Gastrocnemius medialis (tissue), 4 donors: ENCODE data around the gene CA10. TPM values are rescaled to one million over a fixed set of nuclear protein-coding genes. Genes with fewer than 3 reads are reported as not detected.

Source experiments
- ATAC-seq, 2 donors: fragments of 150-250 bp; one replicate each; pipeline ENCODE4 v1.9.1; 2016
- DNase-seq, 2 donors: peaks; one replicate each; pipeline ENCODE4 v3.0.0-alpha.2; 2019
- H3K27ac ChIP-seq, 4 donors: fragments of 200-600 bp; sonication (generic); 1 replicate in 1 of 4; 2 replicates in 3 of 4; pipeline ENCODE4 v1.5.1; 2016 to 2018; ENCODE audit warnings: mild to moderate bottlenecking in 2 of 4, moderate library complexity in 1 of 4
- H3K27me3 ChIP-seq, 3 donors: fragments of 200-600 bp; sonication (generic) in 2 of 3; 1 replicate in 1 of 3; 2 replicates in 2 of 3; pipeline versions ENCODE4 v1.5.1 to v1.6.0; 2016 to 2019; ENCODE audit warnings: mild to moderate bottlenecking in 1 of 3, moderate library complexity in 1 of 3
- H3K36me3 ChIP-seq, 2 donors: fragments of 200-600 bp; sonication (generic) in 1 of 2; one replicate each; pipeline ENCODE4 v1.5.1; 2017 to 2018
- H3K4me1 ChIP-seq, 2 donors: fragments of 200-600 bp; sonication (generic) in 1 of 2; one replicate each; pipeline ENCODE4 v1.5.1; 2016 to 2017; ENCODE audit warnings: mild to moderate bottlenecking in 2 of 2
- H3K4me3 ChIP-seq, 4 donors: fragments of 200-600 bp; sonication (generic) in 3 of 4; 1 replicate in 1 of 4; 2 replicates in 3 of 4; pipeline ENCODE4 v1.5.1; 2016 to 2019; ENCODE audit warnings: mild to moderate bottlenecking in 2 of 4
- H3K9me3 ChIP-seq, 3 donors: fragments of 200-600 bp; sonication (generic) in 2 of 3; 1 replicate in 1 of 3; 2 replicates in 2 of 3; pipeline ENCODE4 v1.5.1; 2016 to 2019
- POLR2A ChIP-seq, 2 donors: fragments of 450-650 bp; IDR thresholded peaks; one replicate each; pipeline ENCODE4 v1.6.1; 2017; ENCODE audit warnings: antibody characterized with exemption in 2 of 2, mild to moderate bottlenecking in 2 of 2, moderate library complexity in 2 of 2
- in situ Hi-C, 4 donors: fragments of 200-750 bp; cut with MboI; loops; one replicate each; pipeline versions ENCODE4 v1.15.0 to v1.8.0; 2017; ENCODE audit warnings: low sequenced_read_pairs in 4 of 4
- intact Hi-C: fragments of 100-400 bp; cut with DNase I; formaldehyde crosslinking; loops from one replicate; pipeline ENCODE4 v1.15.1; 2023; ENCODE audit warnings: low total_unique reads
- total RNA-seq, 4 donors: library from RNA; depleted of rRNA; stranded (reverse); fragments of >200 nt; gene quantifications; one replicate each; pipeline versions ENCODE4 v1.1.0 to v1.2.3, GENCODE V29; 2016
- TF ChIP-seq, protein P1 (sequence below), 5 experiments: fragments of 450-650 bp in 3 of 5; fragments of 200-600 bp in 2 of 5; sonication (generic) in 2 of 5; IDR thresholded peaks in 4 of 5; conservative IDR thresholded peaks in 1 of 5; 1 replicate in 4 of 5; 2 replicates in 1 of 5; pipeline ENCODE4 v1.5.1; 2016 to 2019; ENCODE audit warnings: antibody characterized with exemption in 5 of 5, mild to moderate bottlenecking in 3 of 5, moderate library complexity in 3 of 5

Gene CA10
- total RNA-seq, 4 donors from 2014 or later = not detected

DNA sequence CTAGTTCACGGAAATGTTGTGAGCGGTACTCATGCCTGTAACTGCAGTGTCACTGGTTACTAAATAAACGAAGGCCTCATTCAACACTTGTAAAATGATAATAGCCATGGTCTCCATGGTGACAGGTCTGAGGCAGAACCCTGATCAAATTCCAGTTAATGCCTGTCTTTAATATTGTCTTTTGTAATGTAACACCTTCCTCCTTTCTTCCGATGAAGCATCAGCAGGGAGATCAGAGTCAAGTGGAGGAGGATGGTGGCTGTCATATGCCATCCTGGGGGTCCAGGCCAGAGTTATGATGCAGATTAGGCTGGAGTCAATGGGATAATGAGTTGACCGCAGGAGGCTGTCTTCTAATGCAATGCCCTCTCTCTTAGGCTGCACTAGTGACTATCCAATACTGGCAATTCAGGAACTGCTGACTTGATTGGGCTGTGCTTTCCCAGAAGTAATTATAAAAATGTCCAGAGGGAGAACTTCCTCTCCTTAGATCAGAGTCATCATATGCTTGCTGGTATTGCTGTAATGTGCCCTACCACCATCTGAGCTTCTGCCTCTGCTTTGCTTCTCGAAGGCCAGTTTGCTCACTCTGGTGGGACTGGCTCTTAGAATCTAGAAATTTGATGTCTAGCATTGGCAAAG lies 419.1 kb downstream of the CA10 start:
- H3K9me3 ChIP-seq = no peaks in the 10 kb centered on the region
- TF ChIP-seq, protein P1, sequence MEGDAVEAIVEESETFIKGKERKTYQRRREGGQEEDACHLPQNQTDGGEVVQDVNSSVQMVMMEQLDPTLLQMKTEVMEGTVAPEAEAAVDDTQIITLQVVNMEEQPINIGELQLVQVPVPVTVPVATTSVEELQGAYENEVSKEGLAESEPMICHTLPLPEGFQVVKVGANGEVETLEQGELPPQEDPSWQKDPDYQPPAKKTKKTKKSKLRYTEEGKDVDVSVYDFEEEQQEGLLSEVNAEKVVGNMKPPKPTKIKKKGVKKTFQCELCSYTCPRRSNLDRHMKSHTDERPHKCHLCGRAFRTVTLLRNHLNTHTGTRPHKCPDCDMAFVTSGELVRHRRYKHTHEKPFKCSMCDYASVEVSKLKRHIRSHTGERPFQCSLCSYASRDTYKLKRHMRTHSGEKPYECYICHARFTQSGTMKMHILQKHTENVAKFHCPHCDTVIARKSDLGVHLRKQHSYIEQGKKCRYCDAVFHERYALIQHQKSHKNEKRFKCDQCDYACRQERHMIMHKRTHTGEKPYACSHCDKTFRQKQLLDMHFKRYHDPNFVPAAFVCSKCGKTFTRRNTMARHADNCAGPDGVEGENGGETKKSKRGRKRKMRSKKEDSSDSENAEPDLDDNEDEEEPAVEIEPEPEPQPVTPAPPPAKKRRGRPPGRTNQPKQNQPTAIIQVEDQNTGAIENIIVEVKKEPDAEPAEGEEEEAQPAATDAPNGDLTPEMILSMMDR (IDR thresholded peaks at IDR 0.05 in 4 of 5, conservative IDR thresholded peaks at IDR 0.05 in 1 of 5) = no peak
- TF ChIP-seq POLR2A (IDR thresholded peaks at IDR 0.05) = no peak
- no peaks in the 10 kb centered on the region for H3K36me3 ChIP-seq
- no peak for DNase-seq
- H3K4me1 ChIP-seq = no peaks in the 10 kb centered on the region
- H3K27ac ChIP-seq = no peak overlapping the region
- in situ Hi-C loops = loop anchor here in 1 of 4 donors (10.0 kb wide), 1 partner anchor 275 kb away; no protein-coding TSS in a partner anchor
- intact Hi-C loops = no loop called here
- H3K4me3 ChIP-seq = no peak overlapping the region
- no peak for ATAC-seq
- no peaks in the 10 kb centered on the region for H3K27me3 ChIP-seq

DNA sequence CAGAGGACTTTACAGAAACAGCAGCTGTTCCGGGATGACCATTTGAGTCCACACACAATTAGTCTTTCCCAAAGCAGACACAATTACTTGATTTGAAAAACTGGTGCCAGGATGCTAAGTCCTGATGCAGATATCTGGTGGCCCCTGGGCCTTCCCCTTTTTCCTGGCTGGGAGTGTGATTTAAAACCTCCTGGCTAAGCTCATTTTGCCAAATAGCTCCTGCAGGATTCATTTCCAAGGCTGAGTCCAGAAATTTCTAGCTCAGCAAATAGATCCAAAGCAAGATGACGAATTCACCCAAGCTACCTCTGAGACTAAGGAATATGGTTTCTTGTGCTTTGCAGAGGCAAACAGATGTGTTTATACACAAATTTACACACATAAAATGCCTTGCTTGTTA lies 422.2 kb downstream of the CA10 start:
- H3K9me3 ChIP-seq = no peaks in the 10 kb centered on the region
- H3K4me3 ChIP-seq = no peak overlapping the region
- H3K36me3 ChIP-seq = no peaks in the 10 kb centered on the region
- intact Hi-C loops = no loop called here
- in situ Hi-C loops = loop anchor here in 1 of 4 donors (10.0 kb wide), 1 partner anchor 272 kb away; no protein-coding TSS in a partner anchor
- no peaks in the 10 kb centered on the region for H3K27me3 ChIP-seq
- H3K4me1 ChIP-seq = no peaks in the 10 kb centered on the region
- H3K27ac ChIP-seq = no peak overlapping the region
- TF ChIP-seq POLR2A (IDR thresholded peaks at IDR 0.05) = no peak
- TF ChIP-seq, protein P1 (IDR thresholded peaks at IDR 0.05 in 4 of 5, conservative IDR thresholded peaks at IDR 0.05 in 1 of 5) = no peak
- DNase-seq (no peak), ATAC-seq (no peak)

DNA sequence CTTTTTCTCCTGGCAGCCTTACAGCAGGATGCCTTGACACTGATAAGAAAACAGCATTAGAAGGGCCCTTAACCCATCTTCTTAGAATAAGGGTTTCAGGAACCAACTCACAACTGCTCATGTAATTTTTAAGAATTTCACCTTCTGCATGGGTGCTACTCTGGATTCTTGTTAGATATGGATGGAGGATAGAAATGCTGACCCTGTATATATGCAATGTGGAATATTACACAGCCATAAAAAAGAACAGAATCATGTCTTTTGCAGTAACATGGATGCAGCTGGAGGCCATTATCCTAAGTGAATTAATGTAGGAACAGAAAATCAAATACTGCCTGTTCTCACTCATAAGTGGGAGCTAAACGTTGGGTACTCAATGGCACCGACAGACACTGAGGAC lies 423.5 kb downstream of the CA10 start:
- in situ Hi-C loops = loop anchor here in 1 of 4 donors (10.0 kb wide), 1 partner anchor 270 kb away; no protein-coding TSS in a partner anchor
- ATAC-seq (no peak), DNase-seq (no peak)
- Histone ChIP-seq H3K4me3 (no peak overlapping the region), H3K9me3 (no peaks in the 10 kb centered on the region), H3K27me3 (no peaks in the 10 kb centered on the region), H3K36me3 (no peaks in the 10 kb centered on the region), H3K27ac (no peak overlapping the region), H3K4me1 (no peaks in the 10 kb centered on the region)
- TF ChIP-seq, protein P1 (IDR thresholded peaks at IDR 0.05 in 4 of 5, conservative IDR thresholded peaks at IDR 0.05 in 1 of 5) = no peak
- no peak for TF ChIP-seq POLR2A (IDR thresholded peaks at IDR 0.05)
- intact Hi-C loops = loop anchor here (5.0 kb wide), 1 partner anchor 148 kb away; no protein-coding TSS in a partner anchor

DNA sequence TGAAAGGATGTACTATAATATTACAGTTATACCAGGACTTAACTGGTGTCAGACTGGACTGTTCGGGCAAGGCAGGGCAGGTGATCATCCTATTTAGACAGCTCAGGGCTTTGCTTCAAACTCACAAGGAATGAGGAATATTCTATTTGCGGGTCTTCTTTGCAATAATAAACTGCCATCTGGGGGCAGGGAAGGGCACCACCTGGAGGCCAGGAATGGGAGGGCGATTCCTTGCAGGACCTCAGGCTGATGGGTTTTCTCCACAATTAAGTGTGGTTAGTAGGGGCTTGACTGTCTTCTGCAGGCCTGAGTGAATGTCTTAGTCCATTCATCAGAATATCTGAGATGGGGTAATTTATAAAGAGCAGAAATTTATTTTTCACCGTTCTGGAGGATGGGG lies 424.1 kb downstream of the CA10 start:
- DNase-seq (no peak), ATAC-seq (no peak)
- TF ChIP-seq, protein P1 (IDR thresholded peaks at IDR 0.05 in 4 of 5, conservative IDR thresholded peaks at IDR 0.05 in 1 of 5) = peak in 4 of 5 experiments; percentile 18 to 52 (median 42)
- no peak for TF ChIP-seq POLR2A (IDR thresholded peaks at IDR 0.05)
- Histone ChIP-seq H3K36me3 (no peaks in the 10 kb centered on the region), H3K4me3 (no peak overlapping the region), H3K4me1 (no peaks in the 10 kb centered on the region), H3K27ac (no peak overlapping the region), H3K27me3 (no peaks in the 10 kb centered on the region), H3K9me3 (no peaks in the 10 kb centered on the region)
- intact Hi-C loops = loop anchor here (5.0 kb wide), 1 partner anchor 147 kb away; no protein-coding TSS in a partner anchor
- in situ Hi-C loops = loop anchor here in 1 of 4 donors (10.0 kb wide), 1 partner anchor 270 kb away; no protein-coding TSS in a partner anchor
